ENCODE data around the gene PER2.

PER2 gene

GRCh38 chr2:238247002-238247822 is 41.2 kb downstream of the PER2 start:
- DNase-seq, result no peak

DNA sequence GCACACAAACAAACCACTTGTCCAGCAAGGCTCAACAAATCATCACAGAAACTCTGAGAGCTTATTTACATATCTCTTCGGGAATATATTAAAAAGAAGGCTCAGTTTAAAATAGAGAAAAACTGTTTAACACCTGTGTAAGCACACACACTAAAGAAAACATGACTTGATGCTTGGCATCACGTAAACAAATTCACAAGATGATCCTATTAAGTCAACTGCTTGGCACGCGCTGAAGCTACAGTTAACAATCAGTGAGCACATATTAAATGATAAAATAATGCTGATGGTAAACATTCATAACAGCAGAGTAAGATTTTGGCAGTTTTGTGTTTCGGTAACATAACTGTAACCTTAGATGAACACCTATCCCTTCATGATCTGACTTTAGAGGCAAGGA is 44.3 kb downstream of the PER2 start:
- DNase-seq, result no peak

DNA sequence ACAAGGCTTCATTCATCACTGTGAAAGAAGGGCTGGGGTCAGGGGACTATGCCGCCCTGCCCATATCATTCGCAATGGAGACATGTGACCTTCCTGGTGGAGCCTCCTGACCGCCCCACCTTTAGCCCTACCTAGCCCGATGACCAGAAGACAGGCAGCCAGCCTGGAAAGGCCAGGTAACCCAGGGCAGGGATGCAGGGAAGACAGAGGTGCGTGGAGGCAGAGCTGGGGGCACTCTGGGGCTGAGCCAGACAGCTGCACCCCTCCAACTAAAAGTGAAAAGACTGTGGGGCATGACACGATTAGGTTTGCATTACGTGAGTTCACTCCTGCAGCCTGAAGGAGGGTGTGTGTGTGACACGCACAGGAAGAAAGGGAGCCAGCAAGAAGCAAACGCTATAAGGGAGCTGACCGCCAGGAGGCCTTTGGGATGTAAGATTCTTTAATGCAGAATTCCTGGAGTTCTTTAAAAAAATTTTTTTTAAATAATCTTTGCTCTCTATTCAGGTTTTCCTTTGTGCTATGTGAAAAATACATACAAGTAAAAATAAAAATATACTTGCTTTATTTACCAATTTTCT is 44.8 kb downstream of the PER2 start:
- no peak for DNase-seq

GRCh38 chr2:238242731-238243495 is 45.5 kb downstream of the PER2 start:
- DNase-seq, result no peak

DNA sequence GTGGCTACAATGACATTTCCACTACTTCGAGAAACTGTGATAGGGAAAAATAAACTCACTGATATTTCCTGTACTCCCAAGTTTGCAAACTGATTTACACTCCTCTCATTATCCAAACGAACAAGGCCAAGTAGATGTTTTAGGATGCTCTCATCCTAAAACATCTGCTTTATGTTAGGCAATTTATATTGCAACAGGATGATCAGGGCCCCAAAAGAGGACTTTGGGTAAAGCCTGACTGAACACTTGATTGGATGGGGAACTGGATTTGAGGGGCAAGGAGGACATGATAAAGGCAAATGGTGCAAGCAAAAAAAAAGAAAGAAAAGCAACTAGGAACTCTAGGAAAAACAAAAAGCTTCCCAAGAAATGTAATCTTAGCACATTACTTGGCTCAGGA is 46.4 kb downstream of the PER2 start:
- no peak for DNase-seq

DNA sequence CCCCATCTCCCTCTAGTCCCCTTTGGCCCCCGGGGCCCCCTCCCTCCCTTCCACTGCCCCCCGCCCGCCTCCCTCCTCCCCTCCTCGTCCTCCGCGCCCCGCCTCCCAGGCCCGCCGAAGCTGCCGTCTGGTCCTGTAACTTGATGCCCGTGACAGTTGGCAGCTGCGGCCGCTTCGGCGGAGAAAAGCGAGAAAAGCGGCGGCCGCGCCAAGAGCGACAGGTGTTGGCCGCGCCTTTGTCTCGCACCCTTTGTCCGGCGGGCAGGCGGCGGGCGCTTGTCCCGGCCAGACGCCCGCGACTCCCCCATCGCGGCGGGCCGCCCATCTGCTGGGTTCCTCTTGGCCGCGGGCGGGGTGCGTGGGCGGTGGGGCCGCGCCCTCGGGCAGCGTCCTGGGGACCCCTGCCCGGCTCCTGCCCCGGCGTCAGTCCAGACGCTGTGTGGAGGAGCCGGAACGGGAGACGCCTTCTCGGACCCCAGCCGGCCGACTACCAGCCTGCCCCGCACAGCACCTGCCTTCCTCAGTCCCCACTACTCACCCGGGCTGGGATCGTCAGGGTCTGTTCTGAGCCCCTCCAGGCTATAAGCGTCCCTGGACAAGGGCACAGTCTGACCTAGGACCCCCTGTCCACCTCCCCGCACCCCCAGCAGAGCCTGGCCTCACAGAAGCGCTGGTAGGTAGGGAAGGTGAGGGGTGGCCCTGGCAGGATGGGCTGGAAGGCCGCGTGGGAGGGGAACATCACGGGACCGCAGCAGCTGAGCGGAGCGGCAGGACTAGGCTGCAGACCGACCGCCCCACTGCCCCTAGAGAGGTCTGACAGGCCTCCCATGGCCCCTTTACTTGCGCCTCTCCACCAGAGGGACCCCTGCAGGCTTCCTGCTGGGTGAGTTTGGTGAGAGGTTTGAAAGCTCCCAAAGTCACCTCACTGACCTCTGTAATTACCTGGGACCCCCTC is 47.4 kb downstream of the PER2 start:
- DNase-seq, result no peak

DNA sequence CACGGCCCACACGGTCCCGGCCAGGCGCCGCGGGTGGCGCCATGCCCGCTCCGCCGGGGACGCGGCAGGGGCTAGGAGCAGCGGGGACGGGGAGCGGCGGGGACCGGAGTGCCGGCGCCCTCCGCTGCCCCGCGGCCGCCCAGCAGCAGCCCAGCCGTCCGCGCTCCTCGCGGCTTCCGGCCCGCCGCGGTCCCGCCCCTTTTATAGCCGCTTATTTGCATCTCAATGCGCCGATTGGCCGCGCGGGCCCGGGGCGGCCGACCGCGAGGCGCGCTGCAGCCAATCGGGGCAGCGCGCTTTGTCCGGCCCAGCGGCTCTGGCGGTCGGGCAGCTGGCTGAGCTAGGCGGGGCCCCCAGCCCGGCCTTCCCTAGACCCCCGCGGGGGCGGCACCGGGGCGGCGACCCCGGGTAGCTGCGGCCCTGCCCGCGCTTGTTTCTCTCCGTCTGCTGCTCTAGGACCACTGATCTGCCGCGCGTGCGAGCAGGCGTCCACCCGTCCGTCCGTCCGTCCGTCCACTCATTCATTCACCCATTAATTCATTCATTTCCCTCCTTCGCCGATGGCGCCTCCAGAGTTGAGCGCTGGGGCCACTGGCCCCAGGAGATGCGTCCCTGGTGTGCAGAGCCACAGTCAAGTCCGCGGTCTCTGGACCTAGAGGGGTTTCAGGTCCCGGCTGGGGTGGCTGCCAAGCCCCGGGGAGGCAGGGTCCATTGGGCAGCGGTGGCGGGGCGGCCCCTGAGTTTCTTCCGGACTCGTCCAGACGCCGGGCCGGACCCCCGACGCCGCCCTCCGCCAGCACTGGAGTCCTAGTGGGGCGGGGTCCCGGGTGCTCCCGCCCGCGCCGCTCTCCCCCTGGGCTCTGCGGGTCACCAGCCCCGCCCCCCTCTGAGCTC is 48.3 kb downstream of the PER2 start, which contains the start of gene HES6:
HES6 (minus strand) TSS at position 176 of the 894 bp plus-strand sequence; CDS start at position 43, 133 bp downstream.
- DNase-seq, result peak; percentile 77 to 84

DNA sequence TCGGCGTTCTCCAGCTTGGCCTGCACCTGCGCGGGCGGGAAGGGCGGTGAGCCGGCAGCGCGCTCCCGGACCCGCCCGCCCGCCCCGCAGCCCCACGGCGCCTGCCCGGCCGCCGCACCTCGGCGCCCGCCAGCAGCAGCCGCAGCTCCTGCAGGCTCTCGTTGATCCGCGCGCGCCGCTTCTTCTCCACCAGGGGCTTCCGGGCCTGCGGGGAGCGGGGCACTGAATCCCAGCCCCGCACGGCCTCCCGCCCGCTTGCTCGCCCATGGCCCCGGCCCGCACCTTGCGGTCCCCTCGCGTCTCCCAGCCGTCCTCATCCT is 48.9 kb downstream of the PER2 start:
- peak in 1 of 2 experiments; percentile 29 for DNase-seq

DNA sequence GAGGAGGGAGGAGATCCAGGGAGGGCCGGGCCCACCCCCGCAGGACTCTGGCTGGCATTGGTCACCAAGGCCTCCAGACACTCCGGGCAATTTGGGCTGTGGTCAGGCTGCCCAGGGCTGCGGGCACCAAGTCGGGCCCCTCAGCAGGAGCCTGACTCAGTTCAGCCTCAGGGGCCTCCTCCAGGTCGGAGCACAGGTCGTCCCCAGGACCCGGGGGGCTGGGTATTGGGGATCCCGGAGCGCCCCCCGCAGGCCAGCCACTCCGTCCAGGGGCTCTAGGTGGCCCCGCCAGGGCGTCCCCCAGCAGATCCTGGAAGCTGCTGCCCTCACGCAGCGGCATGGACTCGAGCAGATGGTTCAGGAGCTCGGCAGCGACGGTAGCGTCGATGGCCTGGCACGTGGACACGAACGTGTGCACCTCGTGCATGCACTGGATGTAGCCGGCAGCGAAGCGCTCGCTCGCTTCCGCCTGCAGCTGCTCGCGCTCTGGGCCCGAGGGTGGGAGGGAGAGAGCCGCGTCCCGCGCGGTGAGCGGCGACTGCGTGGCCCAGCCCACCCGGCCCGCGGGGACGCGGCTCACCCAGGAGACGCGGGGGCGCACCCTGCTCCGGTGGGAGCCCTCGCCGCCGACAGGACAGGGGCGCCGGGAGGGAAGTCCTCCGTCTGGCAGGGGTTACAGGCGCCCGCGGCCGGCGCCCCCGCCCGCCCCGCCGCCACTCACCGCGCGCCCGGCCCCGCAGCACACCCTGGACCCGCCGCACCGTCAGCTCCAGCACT is 49.5 kb downstream of the PER2 start:
- DNase-seq, result peak; percentile 23 to 36

GRCh38 chr2:238238311-238238765 is 50.1 kb downstream of the PER2 start:
- DNase-seq, result no peak

DNA sequence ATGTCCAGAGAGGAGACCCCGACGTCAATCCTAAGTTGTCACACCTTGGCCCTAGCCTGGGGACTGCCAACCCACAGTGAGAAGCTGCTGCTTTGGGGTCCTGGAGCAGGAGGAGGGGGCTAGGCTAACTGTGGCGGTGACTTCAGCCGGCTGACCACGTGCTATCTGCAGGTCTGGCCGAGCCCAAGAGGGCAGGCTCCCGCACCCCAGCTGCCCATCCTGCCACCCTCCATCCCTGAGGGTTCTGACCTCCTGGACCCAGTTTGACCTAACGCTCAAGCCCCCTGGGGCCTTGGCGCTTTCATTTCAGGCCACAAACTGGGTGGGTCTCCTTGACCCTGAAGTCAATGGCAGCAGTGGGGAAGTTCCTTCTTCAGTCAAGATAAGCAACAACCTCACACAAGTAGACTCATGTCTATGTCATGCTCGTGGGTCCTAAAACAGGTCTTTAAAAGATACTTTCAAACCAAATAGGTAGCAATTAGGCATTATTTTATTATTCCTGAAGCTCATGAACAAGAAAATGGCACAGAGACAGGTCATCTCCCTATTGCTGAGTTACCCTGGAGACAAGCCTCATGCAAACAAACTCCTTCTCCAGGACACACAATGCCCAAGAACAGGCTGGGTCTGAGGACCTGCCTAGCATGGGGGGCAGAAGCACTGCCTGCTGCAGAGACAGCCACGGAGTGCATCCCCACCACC is 50.8 kb downstream of the PER2 start:
- DNase-seq, result no peak

DNA sequence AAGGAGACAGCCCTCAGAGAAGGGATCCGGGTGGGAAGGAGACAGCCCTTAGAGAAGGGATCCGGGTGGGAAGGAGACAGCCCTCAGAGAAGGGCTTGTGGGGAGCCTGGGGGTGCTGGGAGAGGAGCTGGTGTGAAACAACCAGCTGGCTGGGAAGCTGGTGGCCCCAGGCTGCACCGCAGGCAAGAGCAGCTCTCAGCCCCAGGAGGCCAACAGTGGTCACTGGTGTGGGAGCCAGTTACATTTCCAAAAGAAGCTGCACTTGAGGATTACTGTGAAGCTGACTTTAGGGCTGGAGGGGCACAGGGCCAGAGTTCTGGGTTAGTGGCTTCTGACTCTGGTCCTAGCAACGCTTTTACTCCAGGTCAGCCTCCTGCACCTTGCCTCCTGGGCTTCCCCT is 51.8 kb downstream of the PER2 start:
- no peak for DNase-seq

- no peak for DNase-seq
Measured at GRCh38 chr2:238235856-238236255, 52.6 kb downstream of the PER2 start.

DNA sequence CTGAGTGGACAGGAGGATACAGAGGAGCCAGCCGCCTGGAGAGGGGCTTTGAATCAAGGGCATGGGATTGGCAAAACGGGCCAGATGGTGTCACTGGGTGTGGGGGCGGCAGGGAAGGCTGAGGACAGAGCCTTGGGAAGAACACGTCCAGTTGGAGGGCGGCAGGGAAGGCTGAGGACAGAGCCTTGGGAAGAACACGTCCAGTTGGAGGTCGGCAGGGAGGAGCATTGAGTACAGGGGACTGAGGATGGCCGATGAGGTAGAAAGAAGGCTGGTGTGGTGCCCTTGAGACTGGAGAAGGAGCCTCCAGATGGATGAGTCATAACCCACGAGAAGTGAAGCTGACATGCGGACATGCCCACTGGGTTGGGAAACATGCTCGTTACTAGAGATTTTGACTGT is 53.1 kb downstream of the PER2 start:
- DNase-seq, result no peak

DNA sequence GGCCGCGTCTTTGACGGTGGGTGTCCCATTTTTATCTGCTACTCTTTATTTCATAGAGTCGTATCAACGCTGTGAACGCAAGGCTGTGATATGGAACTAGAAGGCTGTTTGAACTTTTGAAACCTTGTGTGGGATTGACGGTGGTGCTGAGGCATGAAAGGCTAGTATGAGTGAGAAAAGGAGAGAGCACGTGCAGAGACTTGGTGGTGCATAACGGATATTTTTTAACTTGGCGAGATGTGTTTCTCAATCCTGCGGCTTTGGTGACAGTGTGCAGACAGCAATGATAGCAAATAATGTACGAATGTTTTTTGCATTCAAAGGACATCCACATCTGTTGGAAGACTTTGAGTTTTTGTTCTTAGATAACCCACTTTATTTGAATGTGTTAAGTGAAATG is 54.8 kb downstream of the PER2 start:
- no peak for DNase-seq

DNA sequence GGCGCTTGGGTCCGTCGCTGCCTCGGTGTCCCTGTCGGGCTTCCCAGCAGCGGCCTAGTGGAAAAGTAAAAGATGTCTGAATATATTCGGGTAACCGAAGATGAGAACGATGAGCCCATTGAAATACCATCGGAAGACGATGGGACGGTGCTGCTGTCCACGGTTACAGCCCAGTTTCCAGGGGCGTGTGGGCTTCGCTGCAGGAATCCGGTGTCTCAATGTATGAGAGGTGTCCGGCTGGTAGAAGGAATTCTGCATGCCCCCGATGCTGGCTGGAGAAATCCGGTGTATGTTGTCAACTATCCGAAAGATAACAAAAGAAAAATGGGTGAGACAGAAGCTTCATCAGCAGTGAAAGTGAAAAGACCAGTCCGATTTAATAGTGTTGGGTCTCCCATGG is 56.6 kb downstream of the PER2 start:
- DNase-seq, result no peak

- DNase-seq, result peak; percentile 73 to 78
Measured at GRCh38 chr2:238231251-238231793, 57.1 kb downstream of the PER2 start.

GRCh38 chr2:238230699-238231098 is 57.7 kb downstream of the PER2 start:
- no peak for DNase-seq

- no peak for DNase-seq
Measured at GRCh38 chr2:238228700-238229099, 59.7 kb downstream of the PER2 start.

DNA sequence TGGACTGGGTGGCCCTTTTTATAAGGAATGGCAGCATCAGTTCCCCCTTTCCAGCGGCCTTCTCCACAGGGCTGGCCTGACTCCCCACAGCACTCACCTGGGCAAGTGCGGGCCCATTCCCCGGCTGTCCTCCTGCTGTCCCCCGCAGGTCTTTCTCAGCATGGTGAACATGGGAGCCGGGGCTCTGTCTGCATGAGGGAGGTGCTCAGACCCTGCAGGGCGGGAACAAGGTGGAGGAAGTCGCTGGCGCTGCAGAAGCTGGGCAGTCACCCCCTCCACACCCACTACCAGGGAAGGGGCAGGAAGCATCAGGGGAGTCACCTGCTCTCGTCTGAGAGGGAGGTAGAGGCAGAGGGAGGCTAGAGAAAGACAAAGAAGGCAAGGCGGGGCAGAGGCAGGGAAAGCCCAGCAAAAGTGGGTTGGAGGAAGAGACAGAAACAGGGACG is 60.8 kb downstream of the PER2 start:
- no peak for DNase-seq

Measured in activated CD4-positive, alpha-beta T cell treated with anti-CD3 and anti-CD28 coated beads, Interleukin-2, amount 50 U/mL, for 48 hours (primary cell).